ENCODE measurements around the gene WDR35.

WDR35 gene

DNA sequence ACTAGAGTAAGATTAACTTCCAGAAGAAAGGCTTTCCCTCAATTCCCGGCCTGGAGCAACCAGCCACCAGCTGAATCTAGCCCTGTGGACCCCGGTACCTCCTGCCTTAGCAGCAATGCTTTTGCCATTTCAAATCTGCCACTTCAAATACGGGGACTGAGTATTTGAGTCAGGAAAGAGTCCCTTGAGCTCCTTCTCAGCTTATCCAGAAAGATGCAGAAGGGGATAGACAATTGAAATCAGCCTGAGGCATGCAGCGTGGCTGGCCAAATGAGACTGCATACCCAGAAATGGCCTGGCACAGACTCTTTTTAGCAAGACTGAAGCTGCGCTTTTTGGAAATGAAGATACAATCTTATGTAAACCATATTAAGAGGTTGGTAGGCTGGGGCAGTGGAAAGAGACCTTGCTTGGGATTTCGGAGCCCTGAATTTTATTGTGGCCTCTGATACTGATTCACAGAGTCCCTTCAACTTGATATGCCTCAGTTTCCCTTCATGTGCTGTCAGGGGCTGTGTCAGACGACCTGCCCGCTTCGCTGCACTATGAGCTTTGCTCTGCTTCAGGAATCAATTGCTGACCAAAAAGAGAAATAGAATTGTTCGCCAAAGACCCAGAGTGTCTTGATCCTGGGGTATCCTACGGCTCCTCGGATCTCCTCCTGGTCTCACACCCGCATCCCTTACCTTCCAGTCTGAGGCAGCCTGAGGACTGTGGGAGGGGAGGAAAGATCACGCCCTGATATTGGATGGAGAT is 21.5 kb upstream of the WDR35 start:
- no peak for DNase-seq
- TF ChIP-seq, protein P1, sequence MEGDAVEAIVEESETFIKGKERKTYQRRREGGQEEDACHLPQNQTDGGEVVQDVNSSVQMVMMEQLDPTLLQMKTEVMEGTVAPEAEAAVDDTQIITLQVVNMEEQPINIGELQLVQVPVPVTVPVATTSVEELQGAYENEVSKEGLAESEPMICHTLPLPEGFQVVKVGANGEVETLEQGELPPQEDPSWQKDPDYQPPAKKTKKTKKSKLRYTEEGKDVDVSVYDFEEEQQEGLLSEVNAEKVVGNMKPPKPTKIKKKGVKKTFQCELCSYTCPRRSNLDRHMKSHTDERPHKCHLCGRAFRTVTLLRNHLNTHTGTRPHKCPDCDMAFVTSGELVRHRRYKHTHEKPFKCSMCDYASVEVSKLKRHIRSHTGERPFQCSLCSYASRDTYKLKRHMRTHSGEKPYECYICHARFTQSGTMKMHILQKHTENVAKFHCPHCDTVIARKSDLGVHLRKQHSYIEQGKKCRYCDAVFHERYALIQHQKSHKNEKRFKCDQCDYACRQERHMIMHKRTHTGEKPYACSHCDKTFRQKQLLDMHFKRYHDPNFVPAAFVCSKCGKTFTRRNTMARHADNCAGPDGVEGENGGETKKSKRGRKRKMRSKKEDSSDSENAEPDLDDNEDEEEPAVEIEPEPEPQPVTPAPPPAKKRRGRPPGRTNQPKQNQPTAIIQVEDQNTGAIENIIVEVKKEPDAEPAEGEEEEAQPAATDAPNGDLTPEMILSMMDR (IDR thresholded peaks at IDR 0.05; ENCODE audit: borderline replicate concordance, extremely low read depth, low read length, poor library complexity, severe bottlenecking): no peak
- TF ChIP-seq EZH2 (IDR thresholded peaks at IDR 0.05; ENCODE audit: borderline replicate concordance, low read depth, low read length, severe bottlenecking): no peak
- Histone ChIP-seq H3K79me2 (ENCODE audit: insufficient read depth, low read length) (no peaks in the 10 kb centered on the region), H3K9ac (ENCODE audit: low read depth, low read length) (no peak overlapping the region), H4K20me1 (ENCODE audit: insufficient read depth, low read length) (no peaks in the 10 kb centered on the region), H3K4me2 (ENCODE audit: insufficient read depth, low read length) (no peak overlapping the region), H3K4me3 (ENCODE audit: low read depth in 1 of 2, low read length in 2 of 2) (no peak overlapping the region), H3K4me1 (ENCODE audit: insufficient read depth, low read length) (no peaks in the 10 kb centered on the region), H3K9me3 (ENCODE audit: insufficient read depth, low read length, severe bottlenecking) (no peaks in the 10 kb centered on the region), H3K27me3 (ENCODE audit: insufficient read depth, low read length, poor library complexity) (peaks cover 7% of the 10 kb centered on the region), H3K36me3 (ENCODE audit: insufficient read depth, low read length) (no peaks in the 10 kb centered on the region), H3K27ac (ENCODE audit: low read length) (no peak overlapping the region), H2AFZ (ENCODE audit: low read depth, low read length) (no peak overlapping the region)
- ATAC-seq (ENCODE audit: insufficient read depth, low read depth): no peak

DNA sequence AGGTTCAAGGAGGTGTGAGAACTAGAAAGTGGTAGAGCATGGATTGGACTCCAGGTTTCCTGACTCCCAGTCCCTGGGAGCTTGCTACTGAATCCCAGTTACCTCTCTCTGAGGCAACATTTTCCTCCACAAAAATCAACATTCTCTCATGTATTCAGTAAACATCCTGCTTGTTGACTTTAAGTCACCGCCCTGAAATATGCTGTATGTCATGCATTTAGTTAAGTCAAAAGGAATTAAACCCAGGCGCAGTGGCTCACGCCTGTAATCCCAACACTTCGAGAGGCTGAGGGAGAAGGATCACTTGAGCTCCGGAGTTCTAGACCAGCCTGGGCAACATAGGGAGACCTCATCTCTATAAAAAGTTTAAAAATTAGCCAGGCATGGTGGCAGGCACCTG is 18.8 kb upstream of the WDR35 start:
- Histone ChIP-seq H3K79me2 (ENCODE audit: insufficient read depth, low read length) (no peaks in the 10 kb centered on the region), H3K4me1 (ENCODE audit: insufficient read depth, low read length) (no peaks in the 10 kb centered on the region), H3K36me3 (ENCODE audit: insufficient read depth, low read length) (no peaks in the 10 kb centered on the region), H2AFZ (ENCODE audit: low read depth, low read length) (no peak overlapping the region), H3K4me2 (ENCODE audit: insufficient read depth, low read length) (no peak overlapping the region), H4K20me1 (ENCODE audit: insufficient read depth, low read length) (no peaks in the 10 kb centered on the region), H3K4me3 (ENCODE audit: low read depth in 1 of 2, low read length in 2 of 2) (no peak overlapping the region), H3K27ac (ENCODE audit: low read length) (no peak overlapping the region), H3K27me3 (ENCODE audit: insufficient read depth, low read length, poor library complexity) (peaks cover 7% of the 10 kb centered on the region), H3K9ac (ENCODE audit: low read depth, low read length) (no peak overlapping the region), H3K9me3 (ENCODE audit: insufficient read depth, low read length, severe bottlenecking) (no peaks in the 10 kb centered on the region)
- TF ChIP-seq, protein P1 (IDR thresholded peaks at IDR 0.05; ENCODE audit: borderline replicate concordance, extremely low read depth, low read length, poor library complexity, severe bottlenecking): no peak
- no peak for TF ChIP-seq EZH2 (IDR thresholded peaks at IDR 0.05; ENCODE audit: borderline replicate concordance, low read depth, low read length, severe bottlenecking)
- no peak for ATAC-seq (ENCODE audit: insufficient read depth, low read depth)
- DNase-seq: no peak

DNA sequence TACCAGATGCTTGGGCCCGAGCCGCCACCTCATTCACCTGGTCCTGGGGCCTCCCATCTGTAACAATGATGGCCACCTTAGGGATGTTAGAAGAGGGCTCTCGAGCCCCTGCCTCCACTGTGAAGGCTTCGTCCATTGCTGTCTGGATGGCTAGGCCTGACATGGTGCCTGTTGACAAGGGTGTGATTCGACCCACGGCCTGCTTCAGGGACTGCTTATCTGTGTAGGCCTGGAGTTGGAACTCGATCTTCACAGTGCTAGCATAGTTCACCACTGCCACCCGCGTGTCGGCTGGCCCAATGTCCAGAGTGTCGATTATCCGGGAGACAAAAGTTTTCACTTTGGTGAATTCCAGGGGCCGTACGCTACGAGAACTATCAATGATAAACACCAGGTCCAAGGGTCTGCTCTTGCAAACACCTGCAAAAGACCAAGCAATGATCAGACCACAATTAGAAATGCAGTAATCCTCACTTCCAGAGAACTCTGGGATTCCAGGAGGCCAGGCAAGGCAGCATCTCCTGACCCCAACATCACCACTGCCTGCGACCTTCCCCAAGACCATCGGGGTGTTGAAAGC is 16.1 kb upstream of the WDR35 start:
- Histone ChIP-seq H3K27ac (ENCODE audit: low read length) (no peak overlapping the region), H4K20me1 (ENCODE audit: insufficient read depth, low read length) (no peaks in the 10 kb centered on the region), H3K4me3 (ENCODE audit: low read depth in 1 of 2, low read length in 2 of 2) (no peak overlapping the region), H3K36me3 (ENCODE audit: insufficient read depth, low read length) (no peaks in the 10 kb centered on the region), H3K79me2 (ENCODE audit: insufficient read depth, low read length) (no peaks in the 10 kb centered on the region), H3K9ac (ENCODE audit: low read depth, low read length) (no peak overlapping the region), H2AFZ (ENCODE audit: low read depth, low read length) (no peak overlapping the region), H3K4me1 (ENCODE audit: insufficient read depth, low read length) (no peaks in the 10 kb centered on the region), H3K9me3 (ENCODE audit: insufficient read depth, low read length, severe bottlenecking) (no peaks in the 10 kb centered on the region), H3K27me3 (ENCODE audit: insufficient read depth, low read length, poor library complexity) (peaks cover 7% of the 10 kb centered on the region), H3K4me2 (ENCODE audit: insufficient read depth, low read length) (no peak overlapping the region)
- DNase-seq (no peak), ATAC-seq (ENCODE audit: insufficient read depth, low read depth) (no peak)
- TF ChIP-seq, protein P1 (IDR thresholded peaks at IDR 0.05; ENCODE audit: borderline replicate concordance, extremely low read depth, low read length, poor library complexity, severe bottlenecking): no peak
- TF ChIP-seq EZH2 (IDR thresholded peaks at IDR 0.05; ENCODE audit: borderline replicate concordance, low read depth, low read length, severe bottlenecking): no peak

Measured in DND-41 (cell line).